Testis (tissue), 3 donors: ENCODE results near the gene SAP25. TPM values are rescaled to one million over a fixed set of nuclear protein-coding genes. Genes with fewer than 3 reads are reported as not detected.

Experiments used
- DNase-seq: peaks from one replicate; pipeline ENCODE4 v3.0.0-alpha.2; 2019
- H3K27ac ChIP-seq, 2 donors: fragments of 200-600 bp; sonication (generic); one replicate each; pipeline ENCODE4 v1.5.1; 2019
- H3K27me3 ChIP-seq: fragments of 200-600 bp; sonication (generic); one replicate; pipeline ENCODE4 v1.5.1; 2019
- H3K36me3 ChIP-seq: fragments of 200-600 bp; sonication (generic); one replicate; pipeline ENCODE4 v1.5.1; 2017; ENCODE audit warnings: low read depth; ENCODE audit errors: missing control alignments
- H3K4me1 ChIP-seq: fragments of 200-600 bp; sonication (generic); one replicate; pipeline ENCODE4 v1.5.1; 2019
- H3K4me3 ChIP-seq, 2 donors: fragments of 200-600 bp; sonication (generic); one replicate each; pipeline ENCODE4 v1.5.1; 2017 to 2019
- H3K9me3 ChIP-seq: fragments of 200-600 bp; sonication (generic); one replicate; pipeline ENCODE4 v1.5.1; 2017
- POLR2A ChIP-seq: fragments of 450-650 bp; IDR thresholded peaks from one replicate; pipeline ENCODE4 v1.6.1; 2017; ENCODE audit warnings: antibody characterized with exemption, mild to moderate bottlenecking, moderate library complexity
- WGBS, 2 donors: methylation state at CpG; one replicate each; pipeline ENCODE4 v1.1.5; 2018; 5-methylcytosine and 5-hydroxymethylcytosine counted together
- intact Hi-C: fragments of 100-400 bp; cut with DNase I; formaldehyde crosslinking; loops from one replicate; pipeline ENCODE4 v1.15.1; 2023; ENCODE audit warnings: low total_unique reads
- polyA plus RNA-seq: library from polyadenylated mRNA; stranded (reverse); fragments of 350-450 nt; fragmentation: Illumina TruSeq; extraction: RNeasy Lipid Tissue Mini Kit (QIAGEN cat#74804); gene quantifications from one replicate; pipeline ENCODE4 v1.2.3, GENCODE V29; 2014; ENCODE audit warnings: low read depth, low replicate concordance; ENCODE audit not compliant: insufficient read depth
- total RNA-seq, 2 donors: library from RNA; depleted of rRNA; stranded (reverse); fragments of >200 nt; gene quantifications; one replicate each; pipeline ENCODE4 v1.2.3, GENCODE V29; 2016
- TF ChIP-seq, protein P1 (sequence below), 3 experiments: fragments of 450-650 bp in 2 of 3; fragments of 200-600 bp in 1 of 3; sonication (generic) in 1 of 3; IDR thresholded peaks; one replicate each; pipeline ENCODE4 v1.5.1; 2016 to 2019; ENCODE audit warnings: antibody characterized with exemption in 3 of 3, mild to moderate bottlenecking in 2 of 3, moderate library complexity in 1 of 3

The SAP25 gene
- total and polyA plus RNA-seq, 3 donors from 2014 or later, result 28.4 to 30.3 (median 29.9) TPM

DNA sequence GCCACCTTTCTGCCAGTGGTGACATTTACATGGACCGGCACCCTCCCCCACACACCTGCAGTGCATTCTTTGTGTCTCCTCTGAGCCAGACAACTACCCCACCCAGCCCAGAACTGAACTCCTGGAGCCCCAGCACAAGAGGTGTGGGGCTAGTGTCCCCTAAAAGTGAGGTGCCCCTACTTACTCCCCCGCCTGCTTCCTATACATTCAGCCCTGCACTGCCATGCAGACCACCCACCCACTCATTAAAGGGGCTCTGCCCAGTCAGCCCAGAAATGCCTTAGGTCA, 1.9 kb downstream of the SAP25 start:
- no peak overlapping the region for H3K4me3 ChIP-seq
- intact Hi-C loops, result no loop called here
- no peaks in the 10 kb centered on the region for H3K36me3 ChIP-seq
- no peaks in the 10 kb centered on the region for H3K9me3 ChIP-seq
- TF ChIP-seq, protein P1, sequence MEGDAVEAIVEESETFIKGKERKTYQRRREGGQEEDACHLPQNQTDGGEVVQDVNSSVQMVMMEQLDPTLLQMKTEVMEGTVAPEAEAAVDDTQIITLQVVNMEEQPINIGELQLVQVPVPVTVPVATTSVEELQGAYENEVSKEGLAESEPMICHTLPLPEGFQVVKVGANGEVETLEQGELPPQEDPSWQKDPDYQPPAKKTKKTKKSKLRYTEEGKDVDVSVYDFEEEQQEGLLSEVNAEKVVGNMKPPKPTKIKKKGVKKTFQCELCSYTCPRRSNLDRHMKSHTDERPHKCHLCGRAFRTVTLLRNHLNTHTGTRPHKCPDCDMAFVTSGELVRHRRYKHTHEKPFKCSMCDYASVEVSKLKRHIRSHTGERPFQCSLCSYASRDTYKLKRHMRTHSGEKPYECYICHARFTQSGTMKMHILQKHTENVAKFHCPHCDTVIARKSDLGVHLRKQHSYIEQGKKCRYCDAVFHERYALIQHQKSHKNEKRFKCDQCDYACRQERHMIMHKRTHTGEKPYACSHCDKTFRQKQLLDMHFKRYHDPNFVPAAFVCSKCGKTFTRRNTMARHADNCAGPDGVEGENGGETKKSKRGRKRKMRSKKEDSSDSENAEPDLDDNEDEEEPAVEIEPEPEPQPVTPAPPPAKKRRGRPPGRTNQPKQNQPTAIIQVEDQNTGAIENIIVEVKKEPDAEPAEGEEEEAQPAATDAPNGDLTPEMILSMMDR (IDR thresholded peaks at IDR 0.05), result no peak
- TF ChIP-seq POLR2A, result no peak
- DNase-seq, result no peak
- WGBS, 2 donors, result 86 to 98% methylated on average over 2 of the region's 2 CpGs
- no peak overlapping the region for H3K27ac ChIP-seq
- H3K4me1 ChIP-seq, result peaks cover 35% of the 10 kb centered on the region
- no peaks in the 10 kb centered on the region for H3K27me3 ChIP-seq

DNA sequence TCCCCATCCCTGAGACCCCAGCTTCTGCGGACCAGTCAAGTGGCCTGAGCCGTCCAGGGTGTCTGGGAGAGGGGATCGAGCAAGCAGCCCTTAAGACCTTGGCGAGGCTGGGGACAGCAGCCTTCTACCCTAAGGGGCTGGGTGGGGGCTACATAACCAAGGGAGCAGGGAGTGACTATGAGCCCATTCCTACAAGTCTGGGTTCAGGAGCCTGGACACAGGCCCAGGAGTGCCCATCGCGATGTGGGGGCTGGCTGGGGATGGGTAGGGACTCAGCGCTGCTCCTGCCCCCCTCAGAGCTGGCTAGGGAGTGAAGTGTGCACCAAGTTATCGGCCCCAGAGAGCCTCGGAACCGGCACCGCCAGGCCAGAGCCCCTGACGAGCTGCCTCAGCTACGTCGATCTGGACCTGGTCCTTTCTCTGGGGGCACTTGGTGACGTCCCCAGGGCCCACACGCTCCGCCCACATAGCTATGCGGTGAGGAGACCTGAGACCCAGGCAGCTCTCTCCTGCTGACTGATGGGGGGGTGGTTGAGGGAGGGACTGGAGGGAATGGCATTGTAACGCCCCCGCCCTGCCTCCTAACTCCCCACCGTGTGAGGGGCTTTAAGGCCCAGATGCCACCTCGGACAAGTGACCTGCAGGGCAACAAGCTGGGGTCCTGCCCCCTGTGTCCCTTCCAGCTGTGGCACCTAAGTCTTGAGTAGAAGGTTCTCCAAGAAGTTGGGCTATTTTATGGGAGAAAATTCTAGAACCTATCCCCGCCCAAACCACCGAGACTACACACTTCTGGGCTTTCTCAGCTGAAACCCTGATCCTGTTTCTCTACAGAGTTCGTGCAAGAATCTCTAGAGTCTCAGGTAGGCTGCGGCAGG, 2.5 kb downstream of the SAP25 start:
- Histone ChIP-seq H3K4me3 (no peak overlapping the region), H3K27me3 (no peaks in the 10 kb centered on the region), H3K4me1 (peaks cover 38% of the 10 kb centered on the region), H3K36me3 (no peaks in the 10 kb centered on the region), H3K27ac (no peak overlapping the region), H3K9me3 (no peaks in the 10 kb centered on the region)
- DNase-seq, result no peak
- TF ChIP-seq, protein P1 (IDR thresholded peaks at IDR 0.05), result no peak
- no peak for TF ChIP-seq POLR2A
- 81 to 82% methylated on average over 25 to 26 of the region's 26 CpGs for WGBS, 2 donors
- intact Hi-C loops, result no loop called here

DNA sequence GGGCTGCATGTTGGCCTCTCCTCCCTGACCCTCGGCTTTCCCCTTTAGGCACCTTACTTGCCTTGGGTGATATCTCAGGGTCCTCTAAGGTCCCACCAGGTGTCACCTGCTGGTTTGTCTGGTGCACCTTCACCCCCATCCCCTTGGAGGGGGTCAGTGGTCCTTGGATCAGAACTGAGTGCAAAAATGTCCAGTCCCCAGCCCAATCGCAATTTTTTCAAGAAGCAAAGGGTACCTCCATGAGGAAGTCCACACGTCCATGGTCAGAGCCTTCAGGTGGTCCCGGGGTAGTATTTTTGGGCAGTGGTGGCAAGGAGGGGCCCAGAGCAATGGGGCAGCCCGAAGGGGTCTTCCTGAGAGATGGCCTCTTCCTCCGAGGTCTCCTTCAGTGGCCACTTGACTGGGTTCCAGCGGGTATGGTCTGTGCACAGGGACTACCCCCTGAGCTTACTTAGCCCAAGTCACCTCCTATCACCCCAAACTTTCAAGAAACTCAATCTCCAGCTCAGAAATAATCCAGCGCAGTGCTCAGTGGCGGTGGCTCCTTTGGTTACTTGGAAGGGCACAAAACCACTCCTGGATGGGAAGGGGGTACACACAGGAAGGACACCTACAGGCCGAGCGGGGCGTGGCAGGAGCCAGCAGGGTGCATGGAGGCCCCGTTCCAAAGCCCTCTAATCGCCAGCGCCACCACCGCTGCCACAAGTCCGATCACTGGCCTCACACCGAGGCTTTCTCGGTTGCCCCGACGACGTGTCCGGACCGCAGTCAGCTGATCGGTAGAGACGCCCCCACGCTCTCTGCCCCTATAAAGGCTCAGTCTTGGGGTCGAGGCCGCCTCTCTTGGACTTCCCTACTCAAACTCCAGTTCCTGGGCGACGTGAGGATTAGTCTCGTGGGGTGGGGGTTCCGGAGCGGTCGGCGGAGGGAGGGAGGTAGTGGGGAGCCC, 4.5 kb downstream of the SAP25 start:
- H3K9me3 ChIP-seq, result no peaks in the 10 kb centered on the region
- peak overlapping the region; percentile 41 to 56 for H3K4me3 ChIP-seq
- WGBS, 2 donors, result 25 to 44% methylated on average over 16 to 36 of the region's 36 CpGs
- peaks cover 38% of the 10 kb centered on the region for H3K4me1 ChIP-seq
- peak overlapping the region; percentile 81 to 83 for H3K27ac ChIP-seq
- no peaks in the 10 kb centered on the region for H3K27me3 ChIP-seq
- peak; percentile 86 for DNase-seq
- intact Hi-C loops, result loop anchor here (5.0 kb wide), 1 partner anchor 123 kb away; the partner anchor contains the start of gene GIGYF1
- TF ChIP-seq, protein P1 (IDR thresholded peaks at IDR 0.05), result peak; percentile 10 to 29 (median 20)
- TF ChIP-seq POLR2A, result no peak
- no peaks in the 10 kb centered on the region for H3K36me3 ChIP-seq

DNA sequence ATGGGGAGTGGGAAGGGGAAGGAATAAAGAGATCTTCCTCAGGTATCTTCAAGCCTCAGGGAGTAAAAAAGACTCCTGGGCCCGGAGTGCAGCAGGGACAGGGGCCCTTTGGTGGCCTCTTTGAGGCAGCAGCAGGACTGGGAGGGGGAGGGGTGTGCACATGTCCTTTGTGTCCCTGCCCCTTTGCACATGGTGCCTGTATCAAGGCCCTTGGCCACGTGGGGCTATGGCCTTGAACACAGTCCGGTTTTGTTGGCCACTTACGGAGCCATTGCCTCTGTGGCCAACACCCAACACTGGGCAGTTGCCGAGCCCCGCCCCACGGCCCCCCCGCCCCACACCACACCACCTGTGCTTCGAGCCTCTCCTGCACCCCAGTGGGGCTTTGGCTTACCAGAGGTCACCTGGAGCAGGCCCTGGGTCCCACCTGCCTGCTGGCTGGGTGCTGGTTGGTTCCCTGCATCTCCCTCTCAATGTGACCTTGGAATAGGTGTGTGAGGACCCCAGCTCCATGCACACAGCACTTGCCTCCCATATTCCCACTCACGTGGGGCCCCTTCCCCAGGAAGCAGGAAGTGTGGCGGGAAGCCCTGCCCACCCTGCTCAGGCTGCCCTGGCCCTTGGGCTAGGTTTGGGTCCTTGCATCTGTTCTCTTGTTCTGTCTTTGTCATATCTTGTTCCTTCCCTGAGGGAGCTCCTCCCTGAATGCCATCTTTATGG, 5.4 kb downstream of the SAP25 start:
- H3K36me3 ChIP-seq, result no peaks in the 10 kb centered on the region
- TF ChIP-seq POLR2A, result no peak
- H3K27me3 ChIP-seq, result no peaks in the 10 kb centered on the region
- intact Hi-C loops, result loop anchor here (5.0 kb wide), 1 partner anchor 124 kb away; the partner anchor contains the start of gene GIGYF1
- peaks cover 41% of the 10 kb centered on the region for H3K4me1 ChIP-seq
- H3K27ac ChIP-seq, result peak overlapping the region in 1 of 2 donors; percentile 83
- WGBS, 2 donors, result 63 to 66% methylated on average over 5 to 11 of the region's 11 CpGs
- H3K4me3 ChIP-seq, result no peak overlapping the region
- DNase-seq, result peak; percentile 78
- H3K9me3 ChIP-seq, result no peaks in the 10 kb centered on the region
